SH-SY5Y (cell line): ENCODE data around the gene CCDC93.

Experiments
- GATA2 ChIP-seq: IDR thresholded peaks from 2 replicates; pipeline ENCODE4 v1.6.1; 2011; ENCODE audit warnings: mild to moderate bottlenecking, low read depth, low read length
- GATA3 ChIP-seq: IDR thresholded peaks from 2 replicates; pipeline ENCODE4 v1.6.1; 2011; ENCODE audit warnings: low read depth, mild to moderate bottlenecking, low read length, moderate library complexity

The CCDC93 gene

GRCh38 chr2:117936871-117937428 is 76.9 kb downstream of the CCDC93 start:
- no peak for TF ChIP-seq GATA2
- TF ChIP-seq GATA3, result no peak

- TF ChIP-seq GATA2, result no peak
- no peak for TF ChIP-seq GATA3
These were observed 77.9 kb downstream of the CCDC93 start for GRCh38 chr2:117935954-117936353.

DNA sequence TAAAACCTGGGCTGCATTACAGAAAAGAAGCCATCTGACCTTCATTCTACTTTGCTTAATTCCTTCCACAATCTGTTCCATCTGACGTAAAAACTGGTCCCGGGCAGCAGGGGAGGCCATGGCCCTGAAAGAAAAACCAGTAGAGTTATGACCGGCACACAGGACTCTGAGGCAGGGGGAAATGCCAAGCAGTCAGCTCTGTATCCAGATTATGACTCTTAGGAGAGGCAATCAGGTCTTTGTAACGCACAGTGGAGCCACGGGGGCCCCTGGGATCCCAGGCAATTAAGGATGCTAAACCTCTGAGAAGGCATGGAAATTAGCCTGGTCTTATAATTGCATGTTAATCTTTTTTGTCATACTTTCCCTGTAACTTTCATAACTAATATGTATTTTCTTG is 78.4 kb downstream of the CCDC93 start:
- no peak for TF ChIP-seq GATA2
- no peak for TF ChIP-seq GATA3

DNA sequence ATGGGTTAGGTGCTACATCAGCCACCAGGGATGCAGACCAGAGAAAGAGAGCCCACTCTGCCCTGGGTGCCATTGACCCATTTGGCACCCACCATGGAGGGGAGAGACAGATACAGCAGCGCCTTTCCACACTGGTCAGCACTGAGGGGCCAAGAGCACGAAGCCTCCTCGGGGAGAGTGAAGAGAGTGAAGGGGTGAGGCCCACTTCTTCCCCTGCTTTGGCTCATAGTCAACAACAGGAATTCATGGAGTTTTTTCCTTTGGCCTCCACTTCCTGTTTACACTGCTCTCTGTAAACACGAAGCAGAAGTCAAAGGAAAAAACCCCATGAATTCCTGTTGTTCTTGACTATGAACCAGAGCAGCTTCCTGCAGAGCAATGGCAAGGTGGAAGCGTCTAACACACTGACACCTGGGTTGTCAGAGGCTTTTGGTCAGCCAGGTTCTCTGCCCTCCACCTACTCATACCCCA is 80.0 kb downstream of the CCDC93 start:
- TF ChIP-seq GATA3 (no peak), GATA2 (no peak)

- TF ChIP-seq GATA3 (no peak), GATA2 (no peak)
These were observed 81.9 kb downstream of the CCDC93 start for GRCh38 chr2:117931978-117932377.

DNA sequence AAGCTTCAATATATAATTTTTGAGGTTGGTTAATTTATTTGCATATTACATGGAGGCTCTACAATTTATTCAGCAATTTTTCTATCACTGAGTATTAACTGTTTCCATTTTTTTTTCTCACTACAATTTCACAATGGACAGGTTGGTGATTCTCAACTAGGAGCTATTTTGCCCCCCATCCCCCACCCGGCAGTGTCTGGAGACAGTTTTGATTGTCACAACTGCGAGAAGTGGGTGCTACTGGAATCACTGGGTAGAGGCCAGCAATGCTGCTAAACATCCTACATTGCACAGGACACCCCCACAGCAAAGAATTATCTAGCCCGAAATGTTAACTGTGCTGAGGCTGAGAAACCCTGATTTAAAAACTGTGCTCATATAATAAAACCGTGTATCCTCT is 82.6 kb downstream of the CCDC93 start:
- no peak for TF ChIP-seq GATA2
- no peak for TF ChIP-seq GATA3

DNA sequence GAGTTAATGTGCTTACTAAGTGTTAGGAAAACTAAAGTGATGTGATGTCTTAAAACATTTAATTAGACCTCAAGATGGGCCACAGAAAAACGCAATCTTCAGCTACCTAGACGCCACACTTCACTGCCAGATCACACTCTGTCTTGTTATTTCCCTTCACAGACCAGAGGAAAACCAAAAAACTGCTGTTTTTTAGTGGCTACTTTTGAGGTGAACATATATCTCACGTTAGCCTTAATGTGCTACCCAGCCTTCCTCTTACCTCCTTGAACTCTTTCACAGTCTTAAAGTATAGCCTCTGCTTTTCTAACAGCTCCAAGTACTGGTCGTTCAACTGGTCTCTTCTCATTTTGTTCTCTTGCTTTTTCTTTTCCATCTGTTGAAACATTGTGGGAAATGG is 83.1 kb downstream of the CCDC93 start:
- TF ChIP-seq GATA3 (no peak), GATA2 (no peak)

- TF ChIP-seq GATA2 (no peak), GATA3 (no peak)
These were observed 92.3 kb downstream of the CCDC93 start for GRCh38 chr2:117921520-117921919.

DNA sequence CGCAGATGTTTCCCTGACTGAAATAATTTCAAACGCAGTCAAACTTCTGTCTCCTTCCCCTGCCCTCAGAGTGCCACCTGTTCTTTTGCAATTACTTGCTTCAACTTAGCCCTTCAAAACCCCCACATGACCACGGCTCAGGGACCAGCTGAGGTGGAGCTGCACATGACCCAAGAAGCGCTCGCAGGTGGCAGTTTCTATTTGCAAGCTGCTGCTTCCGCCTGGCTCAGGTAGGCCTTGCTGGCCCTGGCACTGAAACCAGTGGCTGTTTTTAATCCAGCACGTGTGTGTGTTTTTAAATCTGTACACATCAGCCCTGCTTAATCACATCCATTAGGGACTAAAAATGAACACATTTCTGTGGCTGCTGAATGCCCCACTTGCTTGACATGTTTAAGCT is 95.3 kb downstream of the CCDC93 start:
- TF ChIP-seq GATA3, result no peak
- no peak for TF ChIP-seq GATA2

- TF ChIP-seq GATA2, result no peak
- no peak for TF ChIP-seq GATA3
These were observed 96.5 kb downstream of the CCDC93 start for GRCh38 chr2:117917223-117917917.

- TF ChIP-seq GATA2, result no peak
- no peak for TF ChIP-seq GATA3
These were observed 110.9 kb downstream of the CCDC93 start for GRCh38 chr2:117902933-117903332.

DNA sequence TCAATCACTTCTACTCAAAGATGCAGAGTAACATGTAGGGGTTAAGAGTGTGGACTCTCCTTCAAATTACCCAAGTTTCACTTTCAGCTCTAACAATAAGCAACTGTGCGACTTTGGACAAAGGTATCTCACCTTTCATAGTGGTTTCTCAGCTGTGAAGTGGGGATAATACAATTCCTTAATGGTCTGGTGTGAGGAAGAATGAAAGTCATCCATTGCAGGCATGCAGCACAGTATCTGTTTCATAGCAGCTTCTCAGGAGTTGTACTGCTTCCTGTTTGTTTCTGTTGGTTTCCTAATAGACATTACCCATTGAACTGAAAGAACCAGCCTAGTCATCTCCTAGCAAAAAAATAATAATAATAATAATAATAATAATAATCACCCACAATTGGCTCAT is 125.0 kb downstream of the CCDC93 start:
- TF ChIP-seq GATA3 (no peak), GATA2 (no peak)

GRCh38 chr2:117885308-117885707 is 128.6 kb downstream of the CCDC93 start:
- TF ChIP-seq GATA2 (no peak), GATA3 (no peak)

- TF ChIP-seq GATA2, result no peak
- TF ChIP-seq GATA3, result no peak
These were observed 134.9 kb downstream of the CCDC93 start for GRCh38 chr2:117879003-117879402.

DNA sequence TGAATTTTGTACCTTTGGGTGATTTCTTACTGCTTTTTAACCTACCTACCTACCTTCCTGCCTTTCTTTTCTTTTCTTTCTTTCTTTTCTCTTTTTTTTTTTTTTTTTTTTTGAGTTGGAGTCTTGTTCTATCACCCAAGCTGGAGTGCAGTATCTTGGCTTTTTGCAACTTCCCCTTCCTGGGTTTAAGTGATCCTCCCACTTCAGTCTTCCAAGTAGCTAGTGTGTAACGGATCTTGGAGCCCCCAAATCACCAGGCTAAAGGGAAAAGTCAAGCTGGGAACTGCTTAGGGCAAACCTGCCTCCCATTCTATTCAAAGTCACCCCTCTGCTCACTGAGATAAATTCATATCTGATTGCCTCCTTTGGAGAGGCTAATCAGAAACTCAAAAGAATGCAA is 138.1 kb downstream of the CCDC93 start:
- TF ChIP-seq GATA2, result no peak
- TF ChIP-seq GATA3, result no peak
